Left cardiac atrium (tissue), 4 donors: Measurements from ENCODE around the gene XRCC5. TPM values are rescaled to one million over a fixed set of nuclear protein-coding genes. Genes with fewer than 3 reads are reported as not detected.

ENCODE experiments used
- ATAC-seq, 2 donors: fragments of 200-7000 bp; cut with Tn5 transposase; one replicate each; pipeline ENCODE4 v1.9.1; 2020; ENCODE audit warnings: mild to moderate bottlenecking in 2 of 2, moderate library complexity in 2 of 2
- DNase-seq: peaks from one replicate; pipeline ENCODE4 v3.0.0-alpha.2; 2020
- intact Hi-C, 2 donors: fragments of 100-400 bp; cut with DNase I; formaldehyde crosslinking; loops; one replicate each; pipeline versions ENCODE4 v1.14.1 to v1.15.1; 2022 to 2023
- total RNA-seq, 2 donors: library from RNA; stranded (reverse); fragmentation: NEBNext Ultra II Directional; extraction: Animal tissue kit (Norgen Biotek cat#: 25700); gene quantifications; one replicate each; pipeline ENCODE4 v1.2.1, GENCODE V29; 2021
- donor health status: DM: no; HTN: yes; CAD: no.
- donor health status: DM: no; HTN: yes; CAD: no; lungs with severe emphysema.
- donor health status: DM: yes; HTN: yes; CAD: no.
- donor health status: Dilated cardiomyopathy.

Gene XRCC5
- total RNA-seq, 2 donors from 2014 or later, result 114 to 148 TPM

- DNase-seq (no peak), ATAC-seq (no peak)
- intact Hi-C loops, result no loop called here
Measured at GRCh38 chr2:216246766-216247165, 137.6 kb downstream of the XRCC5 start.

Other genes starting within 250 kb of the XRCC5 start
- gene MREG, start 95.8 kb upstream of the XRCC5 start, total RNA-seq, result 1 to 10 TPM; 1.1 to 1.3 TPM
- 10 to 100 TPM in 1 of 2 donors, 1 to 10 TPM in 1; 5.9 to 14.6 TPM for gene PECR, start 27.5 kb upstream of the XRCC5 start, total RNA-seq
- under 1 TPM; 0.13 to 0.27 TPM for gene TMEM169, start 27.4 kb upstream of the XRCC5 start, total RNA-seq